Measurements from ENCODE around the gene PRDM10.
"Not testable (repeated sequence)": the region's sequence is repeated elsewhere in the genome, so short reads cannot be mapped to it uniquely, and the experiment has no call there.

GRCh38 chr11:129954703-129955102, 47.9 kb downstream of the PRDM10 start:
- not testable (repeated sequence) for TF ChIP-seq RAD21 (IDR thresholded peaks at IDR 0.05; ENCODE audit: low read depth); EZH2 (IDR thresholded peaks at IDR 0.05); SIN3A (IDR thresholded peaks at IDR 0.05; ENCODE audit: low read depth)
